Pancreas (tissue), 10 donors: ENCODE data around the gene CDC42BPA. TPM values are rescaled to one million over a fixed set of nuclear protein-coding genes. Genes with fewer than 3 reads are reported as not detected.

Experiments used
- ATAC-seq, 4 donors: fragments of 200-7000 bp; cut with Tn5 transposase; one replicate each; pipeline versions ENCODE4 v1.8.0 to v1.9.1; 2020; ENCODE audit warnings: mild to moderate bottlenecking in 4 of 4, moderate library complexity in 4 of 4
- DNase-seq, 6 donors: peaks; one replicate each; pipeline ENCODE4 v3.0.0-alpha.2; 2020
- FAIRE-seq: peaks from 2 replicates; lab custom pipeline; 2012; peaks lifted over from hg19 to GRCh38; lab: Jason Lieb, UNC
- H3K27ac ChIP-seq, 4 donors: fragments of 200-600 bp; sonication (generic); 1 replicate in 3 of 4; 2 replicates in 1 of 4; pipeline versions ENCODE4 v1.5.0 to v1.8.0; 2020
- H3K27me3 ChIP-seq, 4 donors: fragments of 200-600 bp; one replicate each; pipeline ENCODE4 v1.8.0; 2021
- H3K36me3 ChIP-seq, 3 donors: fragments of 200-600 bp; sonication (generic) in 1 of 3; one replicate each; pipeline versions ENCODE4 v1.5.0 to v1.8.0; 2020 to 2021
- H3K4me1 ChIP-seq, 3 donors: fragments of 200-600 bp; one replicate each; pipeline ENCODE4 v1.8.0; 2021
- H3K4me3 ChIP-seq, 4 donors: fragments of 200-600 bp; sonication (generic) in 2 of 4; one replicate each; pipeline versions ENCODE4 v1.5.0 to v1.8.0; 2020 to 2021
- H3K9me3 ChIP-seq, 4 donors: fragments of 200-600 bp; one replicate each; pipeline ENCODE4 v1.8.0; 2021
- WGBS, 2 donors: extraction: QIAGEN DNeasy Blood & Tissue Kit; methylation state at CpG; one replicate each; pipeline ENCODE4 v1.1.7; 2013; 5-methylcytosine and 5-hydroxymethylcytosine counted together
- intact Hi-C, 3 donors: fragments of 100-400 bp; cut with DNase I; formaldehyde crosslinking; loops; one replicate each; pipeline versions ENCODE4 v1.11.1 to v1.14.2; 2022
- polyA plus RNA-seq, 2 donors: library from polyadenylated mRNA; stranded (reverse); fragments of 200-250 nt; gene quantifications; one replicate each; pipeline ENCODE4 v1.2.3, GENCODE V29; 2013
- total RNA-seq, 6 donors: library from RNA; stranded (reverse); fragmentation: NEBNext Ultra II Directional in 4 of 6; extraction: Animal tissue kit (Norgen Biotek cat#: 25700) in 4 of 6; gene quantifications; one replicate each; pipeline versions ENCODE4 v1.2.1 to v1.2.4, GENCODE V29; 2021 to 2023
- TF ChIP-seq, protein P1 (sequence below), 4 donors: fragments of 200-600 bp; sonication (generic) in 3 of 4; IDR thresholded peaks; one replicate each; pipeline versions ENCODE4 v1.5.0 to v1.8.0; 2021; ENCODE audit warnings: antibody characterized with exemption in 4 of 4
- donor health status: healthy with polysubstance abuse.
- donor health status: DM: no; HTN: no; CAD: no; lungs with moderate emphysema.
- donor health status: DM: no; HTN: no; CAD: no.
- donor health status: control.
- donor health status: control.
- donor health status: Bipolar disorder and iron deficiency.
- donor health status: DM: yes; HTN: yes; CAD: no.
- donor health status: DM: no; HTN: no; CAD: no.
- donor health status: DM: no; HTN: no; CAD: no.
- donor health status: DM: yes; HTN: yes; CAD: no.

Gene CDC42BPA
- total and polyA plus RNA-seq, 8 donors, result 5.3 to 22.5 (median 16.5) TPM

- H3K27ac ChIP-seq, result no peak overlapping the region
- no peaks in the 10 kb centered on the region for H3K27me3 ChIP-seq
- no peaks in the 10 kb centered on the region for H3K9me3 ChIP-seq
- H3K4me1 ChIP-seq, result peaks cover 27 to 32% (median 30%) of the 10 kb centered on the region in 3 donors
- 93 to 96% methylated on average over 34 of the region's 34 CpGs for WGBS, 2 donors
- ATAC-seq, result no peak
- peak in 1 of 6 donors; percentile 46 for DNase-seq
- TF ChIP-seq, protein P1, sequence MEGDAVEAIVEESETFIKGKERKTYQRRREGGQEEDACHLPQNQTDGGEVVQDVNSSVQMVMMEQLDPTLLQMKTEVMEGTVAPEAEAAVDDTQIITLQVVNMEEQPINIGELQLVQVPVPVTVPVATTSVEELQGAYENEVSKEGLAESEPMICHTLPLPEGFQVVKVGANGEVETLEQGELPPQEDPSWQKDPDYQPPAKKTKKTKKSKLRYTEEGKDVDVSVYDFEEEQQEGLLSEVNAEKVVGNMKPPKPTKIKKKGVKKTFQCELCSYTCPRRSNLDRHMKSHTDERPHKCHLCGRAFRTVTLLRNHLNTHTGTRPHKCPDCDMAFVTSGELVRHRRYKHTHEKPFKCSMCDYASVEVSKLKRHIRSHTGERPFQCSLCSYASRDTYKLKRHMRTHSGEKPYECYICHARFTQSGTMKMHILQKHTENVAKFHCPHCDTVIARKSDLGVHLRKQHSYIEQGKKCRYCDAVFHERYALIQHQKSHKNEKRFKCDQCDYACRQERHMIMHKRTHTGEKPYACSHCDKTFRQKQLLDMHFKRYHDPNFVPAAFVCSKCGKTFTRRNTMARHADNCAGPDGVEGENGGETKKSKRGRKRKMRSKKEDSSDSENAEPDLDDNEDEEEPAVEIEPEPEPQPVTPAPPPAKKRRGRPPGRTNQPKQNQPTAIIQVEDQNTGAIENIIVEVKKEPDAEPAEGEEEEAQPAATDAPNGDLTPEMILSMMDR (IDR thresholded peaks at IDR 0.05), result no peak
- FAIRE-seq, result no peak
- intact Hi-C loops, result no loop called here
- H3K36me3 ChIP-seq, result peaks cover 0 to 34% (median 0%) of the 10 kb centered on the region in 3 donors
- no peak overlapping the region for H3K4me3 ChIP-seq
Measured at GRCh38 chr1:226976276-226976977, 341.9 kb downstream of the CDC42BPA start.

GRCh38 chr1:226975259-226976250 lies 342.7 kb downstream of the CDC42BPA start:
- intact Hi-C loops, result no loop called here
- H3K36me3 ChIP-seq, result peaks cover 0 to 32% (median 0%) of the 10 kb centered on the region in 3 donors
- FAIRE-seq, result no peak
- peak overlapping the region in 1 of 4 donors; percentile 2 for H3K4me3 ChIP-seq
- peaks cover 27 to 32% (median 30%) of the 10 kb centered on the region in 3 donors for H3K4me1 ChIP-seq
- ATAC-seq, result peak in 3 of 4 donors; percentile 32 to 38 (median 32)
- no peaks in the 10 kb centered on the region for H3K27me3 ChIP-seq
- H3K27ac ChIP-seq, result peak overlapping the region; percentile 73 to 89 (median 85)
- H3K9me3 ChIP-seq, result no peaks in the 10 kb centered on the region
- 57 to 60% methylated on average over 25 to 30 of the region's 32 CpGs for WGBS, 2 donors
- TF ChIP-seq, protein P1 (IDR thresholded peaks at IDR 0.05), result no peak
- DNase-seq, result peak in 2 of 6 donors; percentile 36 to 44

- peak overlapping the region in 2 of 4 donors; percentile 2 to 6 for H3K4me3 ChIP-seq
- H3K27me3 ChIP-seq, result no peaks in the 10 kb centered on the region
- peaks cover 0 to 34% (median 5%) of the 10 kb centered on the region in 3 donors for H3K36me3 ChIP-seq
- WGBS, 2 donors, result 8 to 16% methylated on average over 14 of the region's 14 CpGs
- DNase-seq (peak in 4 of 6 donors; percentile 52 to 83 (median 66)), FAIRE-seq (no peak), ATAC-seq (peak; percentile 67 to 82 (median 80))
- TF ChIP-seq, protein P1 (IDR thresholded peaks at IDR 0.05), result no peak
- peak overlapping the region; percentile 73 to 89 (median 85) for H3K27ac ChIP-seq
- intact Hi-C loops, result no loop called here
- no peaks in the 10 kb centered on the region for H3K9me3 ChIP-seq
- peaks cover 27 to 32% (median 30%) of the 10 kb centered on the region in 3 donors for H3K4me1 ChIP-seq
Measured at GRCh38 chr1:226974544-226975258, 343.6 kb downstream of the CDC42BPA start.

GRCh38 chr1:226973898-226974543 lies 344.3 kb downstream of the CDC42BPA start:
- Histone ChIP-seq H3K27ac (peak overlapping the region; percentile 73 to 89 (median 85)), H3K4me1 (peaks cover 27 to 32% (median 30%) of the 10 kb centered on the region in 3 donors), H3K4me3 (peak overlapping the region in 1 of 4 donors; percentile 6), H3K9me3 (no peaks in the 10 kb centered on the region), H3K27me3 (no peaks in the 10 kb centered on the region), H3K36me3 (peaks cover 0 to 38% (median 5%) of the 10 kb centered on the region in 3 donors)
- DNase-seq (peak in 3 of 6 donors; percentile 60 to 79 (median 62)), FAIRE-seq (no peak), ATAC-seq (peak; percentile 53 to 77 (median 62))
- intact Hi-C loops, result no loop called here
- 22% methylated on average over 11 of the region's 11 CpGs for WGBS, 2 donors
- TF ChIP-seq, protein P1 (IDR thresholded peaks at IDR 0.05), result no peak
